MCF 10A (cell line): ENCODE results near the gene ZNF185. TPM values are rescaled to one million over a fixed set of nuclear protein-coding genes. Genes with fewer than 3 reads are reported as not detected.

Experiments used
- BruUV-seq: library from RNA; stranded (reverse); fragments of 400-500 nt; replicated peaks from 2 replicates; lab custom pipeline; 2021; lab: Mats Ljungman, UMichigan
- CTCF ChIA-PET: fragments of 300-600 bp; sonication (Branson Sonifier 250); formaldehyde crosslinking; extraction: SDS; loops from one replicate; lab custom pipeline; 2021; ENCODE audit warnings: antibody characterized with exemption, inconsistent platforms; lab: Yijun Ruan, JAX
- POLR2A ChIA-PET: fragments of 300-600, 350-650 bp; sonication (Branson Sonifier 250); formaldehyde crosslinking; extraction: SDS; loops from one replicate; lab custom pipeline; 2020; ENCODE audit warnings: antibody characterized with exemption, inconsistent platforms; lab: Yijun Ruan, JAX
- DNase-seq: peaks from one replicate; pipeline ENCODE4 v3.0.0-alpha.2; 2018; ENCODE audit not compliant: unreplicated experiment
- H3K27ac Mint-ChIP-seq: one replicate; pipeline ENCODE4 v1.8.0; 2022; ENCODE audit warnings: mild to moderate bottlenecking, low read depth, mixed read lengths; ENCODE audit not compliant: unreplicated experiment
- H3K27me3 Mint-ChIP-seq: one replicate; pipeline ENCODE4 v1.8.0; 2022; ENCODE audit warnings: mixed read lengths; ENCODE audit not compliant: insufficient read depth, unreplicated experiment
- H3K36me3 Mint-ChIP-seq: one replicate; pipeline ENCODE4 v1.8.0; 2022; ENCODE audit warnings: mild to moderate bottlenecking, moderate library complexity, mixed read lengths; ENCODE audit not compliant: insufficient read depth, unreplicated experiment
- H3K4me1 Mint-ChIP-seq: one replicate; pipeline ENCODE4 v1.8.0; 2022; ENCODE audit warnings: mixed read lengths; ENCODE audit not compliant: insufficient read depth, unreplicated experiment
- H3K4me3 Mint-ChIP-seq: one replicate; pipeline ENCODE4 v1.8.0; 2022; ENCODE audit warnings: mild to moderate bottlenecking, moderate library complexity, mixed read lengths; ENCODE audit not compliant: unreplicated experiment
- H3K9me3 Mint-ChIP-seq: one replicate; pipeline ENCODE4 v1.8.0; 2022; ENCODE audit warnings: mixed read lengths; ENCODE audit not compliant: unreplicated experiment
- CTCF ChIP-seq: fragments of 200-600 bp; IDR thresholded peaks from one replicate; pipeline ENCODE4 v1.8.0; 2022; ENCODE audit warnings: antibody characterized with exemption, mild to moderate bottlenecking; ENCODE audit not compliant: unreplicated experiment
- intact Hi-C: fragments of 100-400 bp; cut with micrococcal nuclease; formaldehyde crosslinking; loops from 2 replicates; pipeline ENCODE4 v1.14.1; 2022
- total RNA-seq: library from RNA; stranded (reverse); gene quantifications from 2 replicates; pipeline ENCODE4 v1.2.3, GENCODE V29; 2022

Gene ZNF185
- total RNA-seq, 1 experiment from 2014 or later, result 17.8 TPM

- POLR2A ChIA-PET, result interaction anchor here (2.6 kb wide), 1 partner anchor 9 kb away, joined by 8 read pairs; no protein-coding TSS in a partner anchor
- intact Hi-C loops, result no loop called here
- no peak overlapping the region for H3K4me3 Mint-ChIP-seq
- BruUV-seq, result no TSS peak
- H3K27me3 Mint-ChIP-seq, result no peaks in the 10 kb centered on the region
- no peak for DNase-seq
- CTCF ChIA-PET, result interaction anchor here (0.9 to 1.7 kb wide), 3 partner anchors 8 to 29 kb away, joined by 3 to 4 read pairs (median 4); no protein-coding TSS in a partner anchor
- no peaks in the 10 kb centered on the region for H3K9me3 Mint-ChIP-seq
- H3K27ac Mint-ChIP-seq, result no peak overlapping the region
- no peaks in the 10 kb centered on the region for H3K4me1 Mint-ChIP-seq
- H3K36me3 Mint-ChIP-seq, result no peaks in the 10 kb centered on the region
- TF ChIP-seq CTCF, result no peak
These were observed 34.8 kb downstream of the ZNF185 start for GRCh38 chrX:152932598-152933175.

GRCh38 chrX:152936306-152936705 is 38.4 kb downstream of the ZNF185 start:
- intact Hi-C loops, result no loop called here
- Mint-ChIP-seq H3K27me3 (no peaks in the 10 kb centered on the region), H3K27ac (no peak overlapping the region), H3K9me3 (no peaks in the 10 kb centered on the region), H3K36me3 (no peaks in the 10 kb centered on the region), H3K4me1 (no peaks in the 10 kb centered on the region), H3K4me3 (no peak overlapping the region)
- POLR2A ChIA-PET, result no interaction called here
- no TSS peak for BruUV-seq
- CTCF ChIA-PET, result interaction anchor here (1.1 kb wide), 1 partner anchor 22 kb away, joined by 3 read pairs; no protein-coding TSS in a partner anchor
- DNase-seq, result no peak
- TF ChIP-seq CTCF, result no peak

GRCh38 chrX:152937236-152937635 is 39.4 kb downstream of the ZNF185 start:
- DNase-seq, result no peak
- no peaks in the 10 kb centered on the region for H3K9me3 Mint-ChIP-seq
- TF ChIP-seq CTCF, result no peak
- no peaks in the 10 kb centered on the region for H3K27me3 Mint-ChIP-seq
- ChIA-PET POLR2A (no interaction called here), CTCF (interaction anchor here (0.7 to 1.1 kb wide), 2 partner anchors 21 to 571 kb away, joined by 3 read pairs; no protein-coding TSS in a partner anchor)
- no TSS peak for BruUV-seq
- intact Hi-C loops, result no loop called here
- no peaks in the 10 kb centered on the region for H3K4me1 Mint-ChIP-seq
- no peaks in the 10 kb centered on the region for H3K36me3 Mint-ChIP-seq
- no peak overlapping the region for H3K27ac Mint-ChIP-seq
- no peak overlapping the region for H3K4me3 Mint-ChIP-seq

GRCh38 chrX:152941328-152942076 is 43.6 kb downstream of the ZNF185 start:
- TF ChIP-seq CTCF, result peak; percentile 75
- Mint-ChIP-seq H3K4me1 (no peaks in the 10 kb centered on the region), H3K9me3 (no peaks in the 10 kb centered on the region), H3K27me3 (no peaks in the 10 kb centered on the region), H3K27ac (peak overlapping the region; percentile 77), H3K4me3 (peak overlapping the region; percentile 82), H3K36me3 (peaks cover 7% of the 10 kb centered on the region)
- no TSS peak for BruUV-seq
- ChIA-PET POLR2A (interaction anchor here (0.6 to 2.6 kb wide), 10 partner anchors 10 to 1545 kb away, joined by 3 to 10 read pairs (median 3); partner anchors contain the start of genes CETN2 and NSDHL), CTCF (interaction anchor here (0.5 to 2.4 kb wide), 15 partner anchors 9 to 1602 kb away, joined by 3 to 11 read pairs (median 3); no protein-coding TSS in a partner anchor)
- DNase-seq, result peak; percentile 89
- intact Hi-C loops, result loop anchor here (5.0 kb wide), 1 partner anchor 721 kb away; no protein-coding TSS in a partner anchor
